Measurements from ENCODE around the gene KTI12.

Gene KTI12

GRCh38 chr1:51982161-51982560, 51.4 kb downstream of the KTI12 start:
- DNase-seq (ENCODE audit: low spot score) = no peak

All from left forelimb (tissue), 1 donor.